K562 (cell line): ENCODE data around the gene RAPSN. TPM values are rescaled to one million over a fixed set of nuclear protein-coding genes. Genes with fewer than 3 reads are reported as not detected.

Experiments
- BDP1 ChIP-seq: IDR thresholded peaks from 3 replicates; pipeline ENCODE4 v1.6.1; 2011; ENCODE audit not compliant: insufficient read length, insufficient read depth
- BRCA1 ChIP-seq, 2 experiments: fragments of 450-650 bp in 1 of 2; sonication (generic) in 1 of 2; formaldehyde crosslinking in 1 of 2; IDR thresholded peaks; 2 replicates each; pipeline versions ENCODE4 v1.5.0 to v1.6.1; 2017 to 2020; ENCODE audit warnings: mild to moderate bottlenecking in 1 of 2, missing genetic modification reagents in 1 of 2
- ELF2 ChIP-seq: fragments of 250-450 bp; sonication (Bioruptor Pico); IDR thresholded peaks from 2 replicates; pipeline ENCODE4 v1.5.0; 2021; ENCODE audit warnings: mild to moderate bottlenecking
- FOXJ3 ChIP-seq: sonication (generic); formaldehyde crosslinking; IDR thresholded peaks from 2 replicates; pipeline ENCODE4 v1.4.0; 2020; ENCODE audit warnings: mild to moderate bottlenecking, missing genetic modification reagents
- KHSRP ChIP-seq: fragments of 450-650 bp; IDR thresholded peaks from 2 replicates; pipeline ENCODE4 v1.6.1; 2017
- MEF2D ChIP-seq: conservative IDR thresholded peaks from 2 replicates; pipeline ENCODE4 v1.6.1; 2016; ENCODE audit warnings: low read depth, missing genetic modification characterization, missing compliant biosample characterization
- MTF1 ChIP-seq: fragments of 250-450 bp; sonication (Bioruptor Pico); IDR thresholded peaks from 2 replicates; pipeline ENCODE4 v1.9.0; 2021; ENCODE audit warnings: moderate library complexity, mild to moderate bottlenecking, inconsistent platforms, borderline replicate concordance
- NFYB ChIP-seq: IDR thresholded peaks from 2 replicates; pipeline ENCODE4 v1.6.1; 2011; ENCODE audit warnings: mild to moderate bottlenecking, moderate library complexity; ENCODE audit not compliant: insufficient read length; ENCODE audit errors: extremely low read depth
- NR2C2 ChIP-seq, 2 experiments: fragments of 200-800 bp in 1 of 2; sonication (Bioruptor generic) in 1 of 2; sonication (generic) in 1 of 2; formaldehyde crosslinking in 1 of 2; IDR thresholded peaks; 2 replicates each; pipeline versions ENCODE4 v1.6.1 to v1.8.0; 2016 to 2022; ENCODE audit warnings: mild to moderate bottlenecking in 1 of 2, missing compliant biosample characterization in 1 of 2, missing genetic modification characterization in 1 of 2, missing genetic modification reagents in 1 of 2
- POLR2AphosphoS5 ChIP-seq: IDR thresholded peaks from 2 replicates; pipeline ENCODE4 v1.6.1; 2011; ENCODE audit warnings: mild to moderate bottlenecking, low read depth, low read length, moderate library complexity; ENCODE audit not compliant: control insufficient read depth, insufficient read depth
- SMAD4 ChIP-seq: fragments of 250-450 bp; sonication (Bioruptor Pico); conservative IDR thresholded peaks from 2 replicates; pipeline ENCODE4 v1.8.0; 2021; ENCODE audit warnings: inconsistent platforms, mild to moderate bottlenecking, moderate library complexity
- TCFL5 ChIP-seq: fragments of 250-450 bp; sonication (Bioruptor Pico); conservative IDR thresholded peaks from 2 replicates; pipeline ENCODE4 v1.6.1; 2021; ENCODE audit warnings: mild to moderate bottlenecking, moderate library complexity, matching md5 sums
- TEAD1 ChIP-seq, 2 experiments: fragments of 450-650 bp in 1 of 2; sonication (generic) in 1 of 2; formaldehyde crosslinking; IDR thresholded peaks; 2 replicates each; pipeline versions ENCODE4 v1.4.0 to v1.8.0; 2020 to 2022; ENCODE audit warnings: mild to moderate bottlenecking in 2 of 2, missing genetic modification reagents in 1 of 2
- ZNF224 ChIP-seq: sonication (generic); formaldehyde crosslinking; IDR thresholded peaks from 2 replicates; pipeline ENCODE4 v1.8.0; 2022; ENCODE audit warnings: mild to moderate bottlenecking, missing genetic modification reagents
- ZNF24 ChIP-seq: fragments of 450-650 bp; IDR thresholded peaks from 2 replicates; pipeline ENCODE4 v1.6.1; 2016
- ZNF778 ChIP-seq: fragments of 450-650 bp; formaldehyde crosslinking; IDR thresholded peaks from 2 replicates; pipeline ENCODE4 v1.4.0; 2020; ENCODE audit warnings: mild to moderate bottlenecking, moderate library complexity
- polyA plus RNA-seq, 8 experiments: library from polyadenylated mRNA; depleted of rRNA in 4 of 8; stranded (reverse) in 5 of 8; unstranded in 3 of 8; fragments of >200 nt; fragmentation: Nextera tagmentation in 2 of 8; fragmentation: Illumina TruSeq in 1 of 8; extraction: Ambion mirVana in 2 of 8; extraction: Trizol in 1 of 8; gene quantifications; 2 replicates each; pipeline versions ENCODE4 v1.2.1 to v1.2.3, GENCODE V29; 2011 to 2014; ENCODE audit warnings: inconsistent platforms in 1 of 8, missing spikeins in 1 of 8
- total RNA-seq, 7 experiments: library from RNA; depleted of rRNA in 6 of 7; stranded (reverse); fragments of >200 nt in 6 of 7; fragmentation: Illumina TruSeq in 2 of 7; extraction: Trizol in 2 of 7; gene quantifications; 2 replicates each; pipeline versions ENCODE4 v1.2.1 to v1.2.3, GENCODE V29; 2011 to 2021; ENCODE audit warnings: low replicate concordance in 1 of 7
- TF ChIP-seq, protein P1 (sequence below): fragments of 250-450 bp; sonication (Bioruptor Pico); IDR thresholded peaks from 2 replicates; pipeline ENCODE4 v1.5.0; 2022; ENCODE audit warnings: mild to moderate bottlenecking
- TF ChIP-seq, protein P2 (sequence below): IDR thresholded peaks from 2 replicates; pipeline ENCODE4 v1.6.1; 2012; ENCODE audit warnings: low read depth, low read length, improper control_type of control experiment, borderline replicate concordance
- TF ChIP-seq, protein P3 (sequence below), 2 experiments: IDR thresholded peaks in 1 of 2; conservative IDR thresholded peaks in 1 of 2; 2 replicates each; pipeline ENCODE4 v1.6.1; 2016; ENCODE audit warnings: low read depth in 2 of 2, mild to moderate bottlenecking in 1 of 2, missing compliant biosample characterization in 1 of 2, missing genetic modification characterization in 1 of 2, moderate library complexity in 1 of 2

RAPSN gene
- total and polyA plus RNA-seq, 9 of the 15 experiments (the other 6 are each of a cell fraction or from before 2014, with no cell fraction given) = 0.06 to 0.11 TPM; not detected in 7

DNA sequence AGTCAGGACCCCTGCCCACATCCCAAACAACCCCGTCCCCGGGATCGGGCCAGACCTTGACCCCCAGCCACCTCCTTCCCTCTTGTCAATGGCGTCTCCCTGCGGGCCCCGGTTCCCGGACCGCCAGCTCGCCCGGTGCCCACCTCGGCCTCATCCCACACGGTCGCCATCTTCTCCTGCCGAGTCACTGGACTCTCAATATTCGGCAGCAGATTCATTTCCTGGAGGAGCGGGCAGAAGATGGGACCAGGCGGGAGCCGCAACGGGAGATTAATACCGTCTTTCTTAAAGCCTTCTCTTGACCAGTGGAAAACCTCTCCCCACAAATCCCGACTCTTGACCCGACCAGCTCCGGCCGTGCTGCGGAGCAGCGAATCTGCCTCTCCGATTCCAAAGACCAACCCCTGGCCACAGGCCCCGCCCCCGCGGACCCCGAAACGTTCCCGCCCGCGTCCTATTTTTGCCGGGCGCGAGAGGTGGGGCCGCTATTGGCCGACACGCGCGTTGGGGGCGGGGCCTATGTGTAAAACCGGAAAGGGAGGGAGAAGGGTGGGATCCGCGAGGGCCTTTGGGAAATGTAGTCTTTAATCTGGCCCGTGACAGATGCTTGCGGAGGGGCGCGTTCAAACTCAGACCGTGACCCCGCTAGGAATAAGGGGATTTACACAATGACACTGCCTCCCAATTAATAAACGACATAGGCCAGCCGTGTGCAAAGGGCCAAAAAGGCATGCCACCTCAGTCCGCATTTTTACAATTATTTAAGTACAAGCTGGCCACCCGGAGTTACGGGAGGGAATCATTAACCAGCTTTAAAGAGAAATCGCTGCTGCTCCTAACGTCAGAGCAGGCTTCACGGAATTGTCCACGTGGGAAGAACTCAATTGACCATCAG, 22.6 kb downstream of the RAPSN start, which contains the start of gene PSMC3 (continued):
- TF ChIP-seq FOXJ3 = no peak
- no peak; a peak in 1 of 4 replicates for TF ChIP-seq TEAD1 (CRISPR knock-in tag; IDR thresholded peaks at IDR 0.05)
- peak; percentile 60 for TF ChIP-seq SMAD4
- TF ChIP-seq MTF1 (CRISPR knock-in tag) = no peak
- TF ChIP-seq POLR2AphosphoS5 = peak; percentile 84
- TF ChIP-seq NR2C2 (CRISPR knock-in tag; IDR thresholded peaks at IDR 0.05) = no peak
- peak; percentile 80 for TF ChIP-seq NR2C2 (tag; IDR thresholded peaks at IDR 0.05)
- TF ChIP-seq BDP1 = no peak
- TF ChIP-seq BRCA1 (IDR thresholded peaks at IDR 0.05) = no peak
- no peak for TF ChIP-seq BRCA1 (CRISPR knock-in tag; IDR thresholded peaks at IDR 0.05)
- no peak for TF ChIP-seq KHSRP
- no peak for TF ChIP-seq ZNF24
- TF ChIP-seq, protein P1, sequence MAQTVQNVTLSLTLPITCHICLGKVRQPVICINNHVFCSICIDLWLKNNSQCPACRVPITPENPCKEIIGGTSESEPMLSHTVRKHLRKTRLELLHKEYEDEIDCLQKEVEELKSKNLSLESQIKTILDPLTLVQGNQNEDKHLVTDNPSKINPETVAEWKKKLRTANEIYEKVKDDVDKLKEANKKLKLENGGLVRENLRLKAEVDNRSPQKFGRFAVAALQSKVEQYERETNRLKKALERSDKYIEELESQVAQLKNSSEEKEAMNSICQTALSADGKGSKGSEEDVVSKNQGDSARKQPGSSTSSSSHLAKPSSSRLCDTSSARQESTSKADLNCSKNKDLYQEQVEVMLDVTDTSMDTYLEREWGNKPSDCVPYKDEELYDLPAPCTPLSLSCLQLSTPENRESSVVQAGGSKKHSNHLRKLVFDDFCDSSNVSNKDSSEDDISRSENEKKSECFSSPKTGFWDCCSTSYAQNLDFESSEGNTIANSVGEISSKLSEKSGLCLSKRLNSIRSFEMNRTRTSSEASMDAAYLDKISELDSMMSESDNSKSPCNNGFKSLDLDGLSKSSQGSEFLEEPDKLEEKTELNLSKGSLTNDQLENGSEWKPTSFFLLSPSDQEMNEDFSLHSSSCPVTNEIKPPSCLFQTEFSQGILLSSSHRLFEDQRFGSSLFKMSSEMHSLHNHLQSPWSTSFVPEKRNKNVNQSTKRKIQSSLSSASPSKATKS (CRISPR knock-in tag) = no peak
- TF ChIP-seq, protein P2, sequence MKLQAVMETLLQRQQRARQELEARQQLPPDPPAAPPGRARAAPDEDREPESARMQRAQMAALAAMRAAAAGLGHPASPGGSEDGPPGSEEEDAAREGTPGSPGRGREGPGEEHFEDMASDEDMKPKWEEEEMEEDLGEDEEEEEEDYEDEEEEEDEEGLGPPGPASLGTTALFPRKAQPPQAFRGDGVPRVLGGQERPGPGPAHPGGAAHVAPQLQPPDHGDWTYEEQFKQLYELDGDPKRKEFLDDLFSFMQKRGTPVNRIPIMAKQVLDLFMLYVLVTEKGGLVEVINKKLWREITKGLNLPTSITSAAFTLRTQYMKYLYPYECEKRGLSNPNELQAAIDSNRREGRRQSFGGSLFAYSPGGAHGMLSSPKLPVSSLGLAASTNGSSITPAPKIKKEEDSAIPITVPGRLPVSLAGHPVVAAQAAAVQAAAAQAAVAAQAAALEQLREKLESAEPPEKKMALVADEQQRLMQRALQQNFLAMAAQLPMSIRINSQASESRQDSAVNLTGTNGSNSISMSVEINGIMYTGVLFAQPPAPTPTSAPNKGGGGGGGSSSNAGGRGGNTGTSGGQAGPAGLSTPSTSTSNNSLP = no peak
- no peak for TF ChIP-seq ELF2 (CRISPR knock-in tag)
- no peak for TF ChIP-seq TCFL5
- no peak for TF ChIP-seq ZNF224 (CRISPR knock-in tag)
- TF ChIP-seq, protein P3, sequence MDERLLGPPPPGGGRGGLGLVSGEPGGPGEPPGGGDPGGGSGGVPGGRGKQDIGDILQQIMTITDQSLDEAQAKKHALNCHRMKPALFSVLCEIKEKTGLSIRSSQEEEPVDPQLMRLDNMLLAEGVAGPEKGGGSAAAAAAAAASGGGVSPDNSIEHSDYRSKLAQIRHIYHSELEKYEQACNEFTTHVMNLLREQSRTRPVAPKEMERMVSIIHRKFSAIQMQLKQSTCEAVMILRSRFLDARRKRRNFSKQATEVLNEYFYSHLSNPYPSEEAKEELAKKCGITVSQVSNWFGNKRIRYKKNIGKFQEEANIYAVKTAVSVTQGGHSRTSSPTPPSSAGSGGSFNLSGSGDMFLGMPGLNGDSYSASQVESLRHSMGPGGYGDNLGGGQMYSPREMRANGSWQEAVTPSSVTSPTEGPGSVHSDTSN (CRISPR knock-in tag; IDR thresholded peaks at IDR 0.05; ENCODE audit: low read depth) = no peak
- TF ChIP-seq, protein P3 (tag; conservative IDR thresholded peaks at IDR 0.05; ENCODE audit: low read depth) = no peak
- no peak for TF ChIP-seq ZNF778 (CRISPR knock-in tag)
- peak; percentile 38 for TF ChIP-seq NFYB
- TF ChIP-seq MEF2D = 0 out of 2 replicates have a peak, but pooled peaks have one; percentile 63
